Fibroblast of lung (primary cell): ENCODE results near the gene ARHGAP5.

Source experiments
- CTCF ChIP-seq, 2 donors: IDR thresholded peaks in 1 of 2; conservative IDR thresholded peaks in 1 of 2; 1 replicate in 1 of 2; 2 replicates in 1 of 2; pipeline ENCODE4 v1.5.1; 2011 to 2012; ENCODE audit warnings: low read length in 2 of 2, control low read depth in 1 of 2, inconsistent platforms in 1 of 2, low read depth in 1 of 2, mild to moderate bottlenecking in 1 of 2
- EZH2 ChIP-seq: IDR thresholded peaks from 2 replicates; pipeline ENCODE4 v1.5.1; 2012; ENCODE audit warnings: low read length, control low read depth, mild to moderate bottlenecking; ENCODE audit errors: missing control alignments

GRCh38 chr14:32099473-32099872, 22.4 kb downstream of the ARHGAP5 start:
- no peak for TF ChIP-seq CTCF (conservative IDR thresholded peaks at IDR 0.05 in 1 of 2, IDR thresholded peaks at IDR 0.05 in 1 of 2; ENCODE audit: low read depth in 1 of 2, low read length in 2 of 2)
- TF ChIP-seq EZH2: no peak
